SK-N-SH (cell line): ENCODE measurements around the gene MARCKSL1. TPM values are rescaled to one million over a fixed set of nuclear protein-coding genes. Genes with fewer than 3 reads are reported as not detected.

ENCODE experiments used
- CTCF ChIA-PET: fragments of 300-600, 350-600 bp; formaldehyde crosslinking; extraction: SDS; loops from one replicate; lab custom pipeline; 2021; lab: Yijun Ruan, JAX
- POLR2A ChIA-PET: fragments of 350-600 bp; sonication (Branson Sonifier 250); formaldehyde crosslinking; extraction: SDS; loops from one replicate; lab custom pipeline; 2020; ENCODE audit warnings: antibody characterized with exemption, inconsistent platforms; lab: Yijun Ruan, JAX
- DNase-seq: peaks from one replicate; pipeline ENCODE4 v3.0.0; 2012
- H2AFZ ChIP-seq: fragments of 200-600 bp; sonication (generic); 2 replicates; pipeline ENCODE4 v1.8.1; 2016; ENCODE audit warnings: antibody characterized with exemption, mild to moderate bottlenecking, low read depth
- H3F3A ChIP-seq: fragments of 200-600 bp; sonication (generic); replicated peaks from 2 replicates; pipeline ENCODE3; 2016; ENCODE audit warnings: antibody characterized with exemption, mild to moderate bottlenecking; ENCODE audit not compliant: insufficient read depth
- H3K27ac ChIP-seq, 2 experiments: fragments of 200-500 bp in 1 of 2; fragments of 200-600 bp in 1 of 2; sonication (Bioruptor generic) in 1 of 2; sonication (generic), shearing (Covaris generic) in 1 of 2; 2 replicates each; pipeline versions ENCODE4 v1.5.1 to v1.6.1; 2014 to 2016; ENCODE audit warnings: low read depth in 2 of 2, inconsistent platforms in 1 of 2, low read length in 1 of 2, mild to moderate bottlenecking in 1 of 2, mixed read lengths in 1 of 2
- H3K27me3 ChIP-seq: fragments of 200-600 bp; sonication (generic), shearing (Covaris generic); 2 replicates; pipeline ENCODE4 v1.6.1; 2016; ENCODE audit warnings: mixed run types; ENCODE audit not compliant: insufficient read depth
- H3K36me3 ChIP-seq, 2 experiments: fragments of 200-500 bp in 1 of 2; fragments of 200-600 bp in 1 of 2; sonication (Bioruptor generic) in 1 of 2; sonication (generic) in 1 of 2; replicated peaks in 1 of 2; 2 replicates each; pipeline versions ENCODE3 to v1.5.1; 2014 to 2016; ENCODE audit warnings: low read length in 1 of 2, mild to moderate bottlenecking in 1 of 2; ENCODE audit not compliant: insufficient read depth in 2 of 2, control insufficient read depth in 1 of 2
- H3K4me1 ChIP-seq, 2 experiments: fragments of 200-500 bp in 1 of 2; fragments of 200-600 bp in 1 of 2; sonication (Bioruptor generic) in 1 of 2; sonication (generic), shearing (Covaris generic) in 1 of 2; 2 replicates each; pipeline versions ENCODE4 v1.5.1 to v1.6.1; 2014 to 2016; ENCODE audit warnings: low read depth in 1 of 2, low read length in 1 of 2, mixed run types in 1 of 2; ENCODE audit not compliant: insufficient read depth in 2 of 2, control insufficient read depth in 1 of 2
- H3K4me2 ChIP-seq: fragments of 200-600 bp; sonication (generic), shearing (Covaris generic); 2 replicates; pipeline ENCODE4 v1.6.1; 2017; ENCODE audit warnings: mixed run types
- H3K4me3 ChIP-seq, 2 experiments: fragments of 200-500 bp in 1 of 2; fragments of 200-600 bp in 1 of 2; sonication (Bioruptor generic) in 1 of 2; sonication (generic), shearing (Covaris generic) in 1 of 2; 2 replicates each; pipeline versions ENCODE4 v1.5.1 to v1.8.1; 2014 to 2016; ENCODE audit warnings: low read depth in 2 of 2, inconsistent platforms in 1 of 2, low read length in 1 of 2, mild to moderate bottlenecking in 1 of 2, mixed read lengths in 1 of 2, moderate library complexity in 1 of 2
- H3K79me2 ChIP-seq: fragments of 200-600 bp; sonication (generic); 2 replicates; pipeline ENCODE4 v1.8.1; 2017; ENCODE audit warnings: mild to moderate bottlenecking; ENCODE audit not compliant: insufficient read depth
- H3K9ac ChIP-seq: fragments of 200-600 bp; sonication (generic); 2 replicates; pipeline ENCODE4 v1.6.1; 2017; ENCODE audit warnings: mixed run types
- H3K9me2 ChIP-seq: fragments of 200-600 bp; sonication (generic); 2 replicates; pipeline ENCODE4 v1.6.1; 2017; ENCODE audit warnings: mixed run types
- H3K9me3 ChIP-seq: fragments of 200-600 bp; sonication (generic); 2 replicates; pipeline ENCODE4 v1.6.1; 2017; ENCODE audit warnings: mixed run types, mild to moderate bottlenecking, moderate library complexity
- H4K20me1 ChIP-seq: fragments of 200-600 bp; sonication (generic); 2 replicates; pipeline ENCODE4 v1.6.1; 2017; ENCODE audit warnings: mild to moderate bottlenecking, mixed run types; ENCODE audit not compliant: insufficient read depth
- CTCF ChIP-seq: fragments of 200-600 bp; sonication (generic); IDR thresholded peaks from 2 replicates; pipeline ENCODE4 v1.6.1; 2017; ENCODE audit warnings: antibody characterized with exemption, mild to moderate bottlenecking, moderate library complexity
- ELF1 ChIP-seq: IDR thresholded peaks from 2 replicates; pipeline ENCODE4 v1.4.0; 2012
- EZH2phosphoT487 ChIP-seq: fragments of 200-600 bp; sonication (generic); IDR thresholded peaks from 2 replicates; pipeline ENCODE4 v1.6.1; 2017; ENCODE audit warnings: low read depth, mixed run types, mild to moderate bottlenecking, antibody characterized with exemption, moderate library complexity, borderline replicate concordance
- FOXJ3 ChIP-seq: sonication (generic); formaldehyde crosslinking; IDR thresholded peaks from 2 replicates; pipeline ENCODE4 v1.5.1; 2020; ENCODE audit warnings: mild to moderate bottlenecking, missing genetic modification reagents
- FOXM1 ChIP-seq: IDR thresholded peaks from 2 replicates; pipeline ENCODE4 v1.4.0; 2012; ENCODE audit warnings: low read depth, mild to moderate bottlenecking
- GATA2 ChIP-seq: sonication (generic); formaldehyde crosslinking; IDR thresholded peaks from 2 replicates; pipeline ENCODE4 v1.5.0; 2020; ENCODE audit warnings: mild to moderate bottlenecking, missing genetic modification reagents
- IRF3 ChIP-seq: fragments of 150-350 bp; IDR thresholded peaks from 2 replicates; pipeline ENCODE4 v1.6.1; 2016; ENCODE audit warnings: mild to moderate bottlenecking, low read depth, low read length
- JUND ChIP-seq: IDR thresholded peaks from 2 replicates; pipeline ENCODE4 v1.4.0; 2012
- MAX ChIP-seq: IDR thresholded peaks from 2 replicates; pipeline ENCODE4 v1.4.0; 2012; ENCODE audit warnings: low read depth
- NRF1 ChIP-seq: IDR thresholded peaks from 2 replicates; pipeline ENCODE4 v1.6.1; 2012; ENCODE audit warnings: low read depth, mild to moderate bottlenecking, low read length
- POLR2AphosphoS5 ChIP-seq: IDR thresholded peaks from 2 replicates; pipeline ENCODE4 v1.6.1; 2012; ENCODE audit warnings: low read depth, low read length
- RCOR1 ChIP-seq: fragments of 150-350 bp; IDR thresholded peaks from 2 replicates; pipeline ENCODE4 v1.6.1; 2017; ENCODE audit warnings: antibody characterized with exemption, low read length
- REST ChIP-seq: IDR thresholded peaks from 2 replicates; pipeline ENCODE4 v1.6.1; 2012; ENCODE audit warnings: mild to moderate bottlenecking, low read depth, low read length, moderate library complexity
- RXRA ChIP-seq: IDR thresholded peaks from 2 replicates; pipeline ENCODE4 v1.4.0; 2012; ENCODE audit warnings: low read depth, mild to moderate bottlenecking, borderline replicate concordance
- SIN3A ChIP-seq: IDR thresholded peaks from 2 replicates; pipeline ENCODE4 v1.6.1; 2012; ENCODE audit warnings: low read depth, mild to moderate bottlenecking, low read length, moderate library complexity, borderline replicate concordance
- SMC3 ChIP-seq: IDR thresholded peaks from 2 replicates; pipeline ENCODE4 v1.6.1; 2012; ENCODE audit warnings: low read depth, low read length, improper control_type of control experiment
- TAF1 ChIP-seq: IDR thresholded peaks from 2 replicates; pipeline ENCODE4 v1.6.1; 2012; ENCODE audit warnings: low read depth, mild to moderate bottlenecking, low read length, moderate library complexity, borderline replicate concordance
- TEAD4 ChIP-seq: IDR thresholded peaks from 2 replicates; pipeline ENCODE4 v1.4.0; 2012; ENCODE audit warnings: mild to moderate bottlenecking, borderline replicate concordance; ENCODE audit not compliant: insufficient read depth
- USF1 ChIP-seq: IDR thresholded peaks from 2 replicates; pipeline ENCODE4 v1.4.0; 2012; ENCODE audit warnings: low read depth, borderline replicate concordance
- YY1 ChIP-seq: IDR thresholded peaks from 2 replicates; pipeline ENCODE4 v1.4.0; 2012; ENCODE audit warnings: low read depth, mild to moderate bottlenecking
- WGBS: methylation state at CpG from one replicate; pipeline ENCODE4 v1.1.6; 2017; ENCODE audit warnings: low lambda C conversion rate; 5-methylcytosine and 5-hydroxymethylcytosine counted together
- polyA plus RNA-seq, 3 experiments: library from polyadenylated mRNA; depleted of rRNA; stranded (reverse); fragments of >200 nt; gene quantifications; 2 replicates each; pipeline ENCODE4 v1.2.3, GENCODE V29; 2012

Gene MARCKSL1
- polyA plus RNA-seq, 1 of the 3 experiments (the other 2 are of a cell fraction): 275 TPM

GRCh38 chr1:32377541-32378220 is 41.6 kb upstream of the MARCKSL1 start:
- CTCF ChIA-PET: no interaction called here
- no peak overlapping the region for H2AFZ ChIP-seq
- H3K9ac ChIP-seq: no peak overlapping the region
- no peak for TF ChIP-seq ELF1
- TF ChIP-seq SIN3A: no peak
- no peak for TF ChIP-seq IRF3
- no peak for TF ChIP-seq NRF1
- no peak for TF ChIP-seq SMC3
- no peak for TF ChIP-seq YY1
- TF ChIP-seq RXRA: no peak
- no peak for TF ChIP-seq TEAD4
- no peak for TF ChIP-seq JUND
- TF ChIP-seq POLR2AphosphoS5: no peak
- TF ChIP-seq TAF1: no peak
- no peak for TF ChIP-seq FOXJ3 (CRISPR knock-in tag)
- TF ChIP-seq FOXM1: no peak
- TF ChIP-seq USF1: no peak
- TF ChIP-seq GATA2 (CRISPR knock-in tag): no peak
- TF ChIP-seq MAX: no peak
- TF ChIP-seq EZH2phosphoT487: no peak
- TF ChIP-seq, all 33 proteins: peak for 0
- peaks cover 43 to 77% of the 10 kb centered on the region in 2 experiments for H3K36me3 ChIP-seq
- H3K4me1 ChIP-seq: no peaks in the 10 kb centered on the region
- H3K27ac ChIP-seq: no peak overlapping the region
- POLR2A ChIA-PET: interaction anchor here (1.6 to 1.8 kb wide), 2 partner anchors 9 to 19 kb away, joined by 4 to 5 read pairs; no protein-coding TSS in a partner anchor
- no peaks in the 10 kb centered on the region for H3K79me2 ChIP-seq
- no peaks in the 10 kb centered on the region for H3K9me3 ChIP-seq
- H3K9me2 ChIP-seq: no peaks in the 10 kb centered on the region
- no peak for DNase-seq
- 97% methylated on average over 12 of the region's 12 CpGs for WGBS
- no peak overlapping the region for H3K4me2 ChIP-seq
- H4K20me1 ChIP-seq: no peaks in the 10 kb centered on the region
- H3K4me3 ChIP-seq: no peak overlapping the region
- no peaks in the 10 kb centered on the region for H3K27me3 ChIP-seq
- H3F3A ChIP-seq: no peaks in the 10 kb centered on the region

GRCh38 chr1:32376199-32376598 is 40.2 kb upstream of the MARCKSL1 start:
- H2AFZ ChIP-seq: no peak overlapping the region
- H3K9me2 ChIP-seq: no peaks in the 10 kb centered on the region
- H3K79me2 ChIP-seq: no peaks in the 10 kb centered on the region
- no peak overlapping the region for H3K27ac ChIP-seq
- no peaks in the 10 kb centered on the region for H4K20me1 ChIP-seq
- ChIA-PET POLR2A (interaction anchor here (1.8 kb wide), 1 partner anchor 18 kb away, joined by 5 read pairs; no protein-coding TSS in a partner anchor), CTCF (no interaction called here)
- H3K36me3 ChIP-seq: peaks cover 38 to 83% of the 10 kb centered on the region in 2 experiments
- DNase-seq: no peak
- 92% methylated on average over 7 of the region's 11 CpGs for WGBS
- H3K4me3 ChIP-seq: no peak overlapping the region
- no peak overlapping the region for H3K4me2 ChIP-seq
- no peaks in the 10 kb centered on the region for H3K27me3 ChIP-seq
- no peak overlapping the region for H3K9ac ChIP-seq
- H3K9me3 ChIP-seq: no peaks in the 10 kb centered on the region
- H3K4me1 ChIP-seq: no peaks in the 10 kb centered on the region
- peaks cover 2% of the 10 kb centered on the region for H3F3A ChIP-seq
- TF ChIP-seq YY1 (no peak), REST (no peak), TEAD4 (no peak), RCOR1 (no peak), GATA2 (CRISPR knock-in tag) (no peak), MAX (no peak), NRF1 (no peak), CTCF (no peak)
